GM19238 (cell line): ENCODE measurements around the gene RAPGEF6.
"Not testable (repeated sequence)": the region's sequence is repeated elsewhere in the genome, so short reads cannot be mapped to it uniquely, and the experiment has no call there.

ENCODE experiments used
- DNase-seq: peaks from one replicate; pipeline ENCODE4 v3.0.0; 2011; ENCODE audit warnings: low spot score; ENCODE audit not compliant: insufficient read length

RAPGEF6 gene

DNA sequence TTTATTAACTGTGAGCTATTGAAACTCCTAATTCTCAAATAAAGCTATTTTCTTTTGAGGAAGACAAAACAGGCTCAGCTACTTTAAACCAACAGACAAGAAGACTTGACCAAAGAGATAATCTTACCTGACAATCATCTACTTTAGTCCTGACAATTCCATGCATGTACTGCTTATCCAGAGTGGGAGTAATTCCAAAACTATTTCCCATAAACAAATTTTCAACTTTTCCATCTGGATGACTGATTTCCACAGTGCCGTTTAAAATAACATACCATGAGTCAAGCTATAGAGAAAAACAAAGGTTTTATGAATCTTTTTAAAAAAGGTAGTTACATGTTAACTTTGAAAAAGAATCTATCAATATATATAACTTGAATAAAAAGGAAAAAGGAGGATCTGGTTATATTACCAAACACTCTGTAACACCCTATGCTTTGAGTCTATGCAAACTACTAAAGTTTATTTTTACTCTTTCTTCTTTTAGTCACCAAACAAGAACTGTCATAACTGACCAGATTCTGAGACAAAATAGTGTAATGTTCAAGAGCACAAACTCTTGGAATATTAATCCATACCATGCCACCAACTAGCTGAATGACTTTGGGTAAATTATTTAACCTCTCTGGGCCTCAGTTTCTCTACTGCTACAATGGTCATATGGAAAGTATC, 129.7 kb downstream of the RAPGEF6 start:
- no peak for DNase-seq

DNA sequence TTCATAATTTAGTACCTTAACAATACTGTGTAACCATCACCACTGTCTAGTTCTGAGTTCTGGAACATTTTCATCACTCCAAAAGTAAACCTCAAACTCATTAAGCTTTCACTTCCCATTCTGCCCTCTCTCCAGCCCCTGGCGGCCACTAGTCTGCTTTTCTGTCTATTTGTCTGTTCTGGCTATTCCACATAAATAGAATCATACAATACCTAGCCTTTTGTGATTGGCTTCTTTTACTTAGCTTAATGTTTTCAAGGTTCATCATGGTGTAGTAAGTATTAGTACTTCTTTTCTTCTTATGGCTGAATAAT, 138.7 kb downstream of the RAPGEF6 start:
- peak; percentile 10 for DNase-seq

DNA sequence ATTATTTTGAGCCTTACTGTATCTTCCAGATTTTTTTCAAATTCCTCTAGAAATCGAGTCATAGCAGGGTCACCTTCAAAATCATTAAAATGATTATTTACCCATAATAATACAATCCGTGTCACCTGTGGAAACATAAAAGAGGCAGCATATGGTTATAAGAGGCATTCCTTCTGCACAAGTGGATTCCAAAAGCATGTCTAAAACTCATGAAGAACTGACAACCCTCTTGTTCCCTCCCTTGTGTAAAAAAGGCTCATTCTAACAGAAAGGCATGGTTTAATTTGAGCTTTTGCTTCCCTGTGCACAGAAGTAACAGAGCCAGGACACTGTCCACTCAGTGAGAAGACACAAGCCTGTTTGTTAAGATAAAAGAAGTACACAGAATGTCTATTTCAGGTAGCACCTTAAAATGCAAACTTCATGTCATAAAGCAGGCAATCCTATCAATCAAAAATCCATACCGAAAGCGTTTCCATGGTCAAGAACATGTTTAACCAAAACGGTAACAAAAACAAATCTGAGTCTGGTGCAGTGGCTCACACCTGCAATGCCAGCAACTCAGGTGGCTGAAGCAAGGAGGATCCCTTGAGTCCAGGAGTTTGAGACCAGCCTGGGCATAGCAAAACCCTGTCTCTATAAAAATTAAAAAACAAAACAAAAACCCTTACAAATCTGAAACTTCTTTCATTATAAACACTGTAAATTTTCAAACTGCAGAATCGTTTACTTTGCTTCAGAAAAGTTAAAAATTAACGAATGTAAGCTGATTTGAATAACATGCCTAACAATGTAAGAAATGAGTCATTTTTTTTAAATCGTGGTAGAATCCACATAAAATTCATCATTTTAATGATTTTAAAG, 139.3 kb downstream of the RAPGEF6 start:
- DNase-seq = no peak

DNA sequence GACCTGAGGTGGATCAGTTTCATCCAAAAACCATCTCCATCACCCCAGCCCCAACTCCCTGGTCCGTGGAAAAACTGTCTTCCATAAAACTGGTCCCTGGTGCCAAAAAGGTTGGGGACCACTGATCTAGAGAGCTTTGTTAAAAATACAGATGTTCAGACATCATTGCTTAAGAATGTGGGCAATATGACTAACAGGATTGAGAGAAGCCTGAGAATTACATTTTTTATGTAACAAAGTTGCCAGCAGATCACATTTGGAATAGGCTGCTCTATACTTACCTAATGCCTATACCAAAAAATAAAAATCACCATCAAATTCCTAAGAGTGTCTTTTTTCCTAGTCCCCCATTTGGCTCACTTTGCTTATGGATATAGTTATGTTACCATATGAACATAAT, 143.3 kb downstream of the RAPGEF6 start:
- no peak for DNase-seq

DNA sequence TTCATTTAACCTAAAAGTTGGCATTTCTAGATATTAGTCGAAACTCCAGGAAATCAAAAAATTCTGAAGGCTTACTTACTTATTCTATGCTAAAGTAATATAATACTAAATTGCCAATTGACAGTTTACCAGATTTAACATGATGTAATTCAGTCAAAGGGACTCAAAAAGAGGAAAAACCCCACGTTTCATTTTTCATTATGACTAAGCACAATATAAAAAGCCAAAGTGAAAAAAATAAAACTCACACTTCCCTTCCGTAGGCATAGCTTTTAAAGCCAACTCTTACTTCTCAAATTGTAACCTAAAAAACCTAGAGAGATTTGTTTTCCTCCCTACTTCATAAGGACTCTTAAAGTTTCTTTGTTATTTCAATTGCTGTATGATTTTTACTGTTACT, 146.6 kb downstream of the RAPGEF6 start:
- DNase-seq = peak; percentile 3

DNA sequence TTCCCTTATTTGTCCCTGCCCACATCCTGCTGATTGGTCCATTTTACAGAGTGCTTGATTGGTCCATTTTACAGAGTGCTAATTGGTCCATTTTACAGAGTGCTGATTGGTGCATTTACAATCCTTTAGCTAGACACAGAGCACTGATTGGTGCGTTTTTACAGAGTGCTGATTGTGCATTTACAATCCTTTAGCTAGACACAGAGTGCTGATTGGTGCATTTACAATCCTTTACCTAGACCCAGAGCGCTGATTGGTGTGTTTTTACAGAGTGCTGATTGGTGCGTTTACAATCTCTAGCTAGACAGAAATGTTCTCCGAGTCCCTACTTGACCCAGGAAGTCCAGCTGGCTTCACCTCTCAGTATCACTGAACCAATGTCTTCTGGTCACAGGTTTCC, 147.7 kb downstream of the RAPGEF6 start:
- not testable (repeated sequence) for DNase-seq

DNA sequence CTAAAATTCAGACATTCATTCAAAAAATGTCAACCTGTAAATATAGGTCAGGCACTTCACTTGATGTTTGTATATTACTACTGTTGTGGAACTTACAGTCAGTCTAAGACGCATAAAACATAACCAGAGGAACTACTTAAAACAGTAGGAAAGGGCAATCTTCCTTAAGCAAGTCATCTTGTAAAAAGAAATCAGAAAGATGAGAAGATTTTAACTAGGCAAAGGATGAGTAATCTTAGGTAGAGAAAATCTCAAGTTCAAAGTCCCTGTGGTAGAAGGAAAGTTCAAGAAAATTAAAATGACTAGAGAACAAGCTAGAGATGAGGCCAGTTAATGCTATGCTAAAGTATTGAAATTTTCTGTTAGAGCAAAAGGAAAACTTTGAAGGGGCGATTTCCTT, 152.4 kb downstream of the RAPGEF6 start:
- no peak for DNase-seq

DNA sequence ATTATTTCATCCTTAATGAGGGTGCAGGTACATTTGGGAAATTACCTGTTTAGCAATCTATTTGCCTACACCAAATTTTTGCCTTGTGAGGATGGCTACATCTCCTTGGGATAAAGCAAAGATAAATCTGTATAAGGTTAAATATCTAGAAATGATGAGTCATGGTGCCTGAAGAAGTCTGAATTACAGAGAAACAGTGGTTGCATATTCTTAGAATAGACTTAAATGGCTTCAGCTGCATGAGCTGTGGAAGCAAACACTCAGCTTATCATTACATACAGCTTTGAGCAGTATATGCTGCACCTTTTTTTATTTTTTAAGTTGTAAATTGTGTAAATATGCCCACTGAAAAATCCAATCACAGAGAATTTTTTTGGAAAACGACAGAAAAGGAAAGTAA, 153.5 kb downstream of the RAPGEF6 start:
- no peak for DNase-seq

DNA sequence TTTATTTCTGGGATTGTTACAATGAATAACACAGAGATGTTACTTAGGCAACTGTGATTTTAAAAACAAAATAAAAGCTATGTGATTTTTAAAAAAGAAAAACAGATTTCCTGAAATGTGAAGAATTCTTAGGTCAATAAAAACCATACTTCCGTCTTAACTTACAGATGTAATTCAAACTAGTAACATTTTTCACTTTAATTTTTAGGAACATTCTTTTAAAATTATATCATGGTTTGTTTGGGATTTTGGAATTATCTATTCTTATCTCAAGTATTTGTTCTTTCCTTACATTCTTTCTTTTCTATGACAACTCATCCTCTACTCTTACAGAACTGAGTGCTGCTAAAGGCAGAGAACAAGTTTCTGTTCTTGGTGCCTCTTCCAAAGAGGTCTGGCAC, 159.5 kb downstream of the RAPGEF6 start:
- no peak for DNase-seq

DNA sequence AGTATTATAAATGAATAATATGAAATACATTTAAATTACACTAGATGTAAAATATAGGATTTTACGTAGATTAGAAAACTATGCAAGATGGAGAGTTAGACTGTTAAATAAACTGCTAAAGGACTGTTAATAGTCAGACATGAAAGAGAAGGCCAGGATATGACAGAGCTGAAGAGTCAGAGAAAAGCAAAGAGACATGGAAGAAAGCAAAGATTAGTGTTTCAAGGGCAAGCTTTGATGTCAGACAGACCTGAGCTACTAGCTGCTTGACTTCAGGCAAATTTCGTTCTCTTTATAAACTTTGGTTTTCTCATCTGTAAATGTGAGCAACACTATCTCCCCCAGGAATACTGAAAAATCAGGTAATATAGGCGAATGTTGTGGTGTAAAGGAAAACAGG, 161.3 kb downstream of the RAPGEF6 start:
- no peak for DNase-seq

DNA sequence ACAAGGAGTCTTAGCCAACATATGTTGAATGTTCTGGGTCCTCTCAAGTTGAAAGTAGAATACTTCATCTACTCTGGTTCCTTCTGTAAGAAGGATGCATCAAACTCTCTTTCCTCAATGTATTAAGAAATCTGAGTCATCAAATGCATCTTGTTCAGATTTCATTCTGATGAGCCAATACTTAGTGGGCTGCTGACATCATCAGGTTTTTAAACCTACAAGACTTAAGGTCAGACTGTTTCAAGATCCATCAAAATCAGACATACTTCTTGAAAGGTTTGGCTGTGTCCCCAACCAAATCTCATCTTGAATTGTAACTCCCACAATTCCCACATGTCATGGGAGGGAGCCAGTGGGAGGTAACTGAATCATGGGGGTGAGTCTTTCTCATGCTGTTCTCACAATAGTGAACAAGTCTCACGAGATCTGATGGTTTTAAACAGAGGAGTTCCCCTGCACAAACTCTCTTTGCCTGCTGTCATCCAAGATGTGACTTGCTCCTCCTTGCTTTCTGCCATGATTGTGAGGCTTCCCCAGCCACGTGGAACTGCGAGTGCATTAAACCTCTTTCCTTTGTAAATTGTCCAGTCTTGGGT, 168.8 kb downstream of the RAPGEF6 start:
- DNase-seq = no peak

DNA sequence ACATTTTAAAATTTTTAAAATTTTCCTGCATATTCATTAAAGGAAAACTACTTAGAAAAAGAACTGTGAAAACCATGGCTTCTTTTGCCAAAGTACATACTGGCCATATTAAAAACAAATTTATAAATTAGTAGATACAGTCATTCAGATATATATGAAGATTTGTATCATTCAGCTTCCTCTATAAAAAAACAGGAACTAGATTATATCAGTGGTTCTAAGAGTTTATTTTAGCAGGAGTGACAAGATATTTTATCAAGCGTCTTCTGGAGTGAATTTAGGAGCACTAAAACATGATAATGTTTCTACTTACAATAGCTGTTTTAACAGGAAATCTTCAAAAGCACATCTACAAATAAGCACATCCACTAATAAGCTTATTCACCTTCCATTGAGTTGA, 171.4 kb downstream of the RAPGEF6 start:
- no peak for DNase-seq

DNA sequence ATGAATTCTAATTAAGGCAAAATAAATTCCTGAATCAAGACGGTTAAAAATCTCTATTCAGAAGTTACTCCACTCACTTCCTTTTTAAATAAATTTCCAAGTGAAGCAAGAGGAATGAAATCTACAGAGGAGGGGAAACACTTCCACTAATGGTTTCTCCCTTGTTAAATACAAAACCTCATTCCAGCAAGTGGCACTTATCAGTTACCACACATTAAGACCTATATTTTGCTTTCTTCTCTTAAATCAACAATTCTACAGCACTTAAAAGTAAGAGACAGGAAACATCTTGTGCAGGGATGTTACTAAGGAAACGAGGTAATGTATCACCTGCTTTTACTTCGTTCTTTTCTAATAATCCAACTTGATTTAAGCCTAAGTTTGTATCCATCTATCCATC, 172.6 kb downstream of the RAPGEF6 start:
- no peak for DNase-seq

DNA sequence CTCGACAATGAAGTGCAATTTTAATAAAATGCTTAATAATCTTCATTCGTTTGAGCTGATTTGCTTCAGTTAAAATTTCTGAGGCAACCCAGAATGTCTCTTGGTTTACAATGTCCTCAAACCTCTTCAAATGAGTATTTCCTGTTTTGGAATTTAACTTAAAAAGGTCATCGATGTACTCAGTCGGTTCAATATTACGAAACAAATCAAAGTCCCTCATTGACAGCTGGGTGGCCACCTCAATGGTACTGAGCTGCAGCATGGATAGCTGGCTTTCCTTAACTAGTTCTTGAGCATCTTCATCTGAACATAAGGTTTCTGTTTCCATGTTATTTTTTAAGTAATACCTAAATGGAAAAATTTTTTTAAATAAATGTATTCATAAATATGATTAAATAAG, 173.3 kb downstream of the RAPGEF6 start:
- DNase-seq = no peak

DNA sequence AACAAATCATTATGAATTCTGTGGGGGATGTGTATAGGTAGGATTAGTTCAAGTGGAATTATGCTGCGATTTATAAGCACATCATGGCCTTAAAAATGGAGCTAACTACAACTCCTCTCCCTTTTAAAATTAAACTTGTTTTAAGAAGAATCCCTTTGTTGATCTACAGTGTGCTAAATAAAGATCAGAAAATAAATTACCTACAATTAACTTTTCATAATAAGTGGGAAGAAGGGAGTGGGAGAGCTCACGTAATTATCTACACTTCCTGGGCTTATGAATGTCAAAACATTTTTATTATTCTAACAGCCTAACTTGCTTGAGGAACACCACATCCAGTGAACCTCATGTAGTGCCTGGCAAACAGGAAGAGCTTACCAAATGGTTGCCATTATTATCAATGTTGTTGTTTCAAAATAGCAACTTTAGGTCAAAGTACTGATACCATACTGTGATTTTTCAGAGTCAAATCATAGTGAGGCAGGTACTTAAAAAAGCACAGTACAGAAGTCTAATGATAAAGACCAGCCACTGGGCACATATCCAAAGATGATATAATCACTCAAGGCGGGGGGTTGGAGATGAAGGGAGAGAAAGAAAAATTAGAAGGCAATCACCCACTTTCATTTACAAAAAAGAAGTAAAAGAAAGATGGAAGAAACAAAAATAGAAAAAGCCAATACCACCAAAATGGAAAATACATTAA, 174.0 kb downstream of the RAPGEF6 start:
- DNase-seq = no peak

DNA sequence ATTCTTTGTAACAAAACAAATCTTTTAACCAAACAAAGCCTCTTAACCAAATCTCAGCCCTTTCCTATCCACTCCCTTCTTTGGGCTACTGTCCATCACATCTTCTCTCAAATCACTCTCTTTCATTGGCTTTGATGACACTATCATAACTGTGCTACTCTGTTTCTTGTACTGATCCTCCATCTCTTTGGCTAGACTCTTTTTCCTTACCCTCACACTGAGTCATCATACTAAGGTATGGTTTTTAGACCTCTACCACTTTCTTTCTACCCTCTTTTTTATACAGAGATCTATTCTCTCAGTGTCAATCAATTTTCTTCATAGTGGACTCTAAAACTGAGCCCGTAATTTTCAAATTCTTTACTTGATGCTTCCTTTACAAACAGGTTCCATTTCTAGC, 174.9 kb downstream of the RAPGEF6 start:
- no peak for DNase-seq

DNA sequence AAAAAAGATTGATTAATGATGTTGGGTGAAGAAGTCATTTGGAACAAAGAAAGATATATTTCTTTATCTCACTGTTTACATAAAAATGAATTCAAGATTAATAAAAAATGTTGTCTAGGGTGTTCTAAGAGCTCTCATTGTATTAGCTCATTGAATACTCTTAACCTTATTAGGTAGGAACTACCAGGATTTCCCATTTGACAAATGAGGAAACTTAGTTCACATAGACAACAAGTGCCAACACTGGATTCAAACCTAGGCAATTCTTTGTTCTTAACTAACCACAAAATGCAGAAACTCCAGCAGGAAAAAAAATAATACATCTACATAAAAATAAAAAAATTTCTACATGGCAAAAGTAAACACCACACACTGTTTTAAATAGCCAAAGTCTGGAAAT, 175.8 kb downstream of the RAPGEF6 start:
- DNase-seq = no peak

DNA sequence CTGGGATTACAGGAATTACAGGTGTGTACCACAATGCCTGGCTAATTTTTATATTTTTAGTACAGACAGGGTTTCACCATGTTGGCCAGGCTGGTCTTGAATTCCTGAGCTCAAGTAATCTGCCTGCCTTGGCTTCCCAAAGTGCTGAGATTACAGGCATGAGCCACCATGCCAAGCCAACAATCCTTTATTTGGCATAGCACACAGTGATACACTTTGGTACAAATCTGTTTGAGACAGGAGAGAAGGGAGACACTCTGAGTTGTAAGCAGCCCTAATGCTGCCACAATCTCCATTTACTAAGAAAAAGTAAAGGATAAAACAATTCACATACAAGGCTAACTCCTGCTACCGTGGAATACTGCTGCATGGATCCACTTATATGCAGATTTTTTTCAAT, 177.8 kb downstream of the RAPGEF6 start:
- DNase-seq = no peak

DNA sequence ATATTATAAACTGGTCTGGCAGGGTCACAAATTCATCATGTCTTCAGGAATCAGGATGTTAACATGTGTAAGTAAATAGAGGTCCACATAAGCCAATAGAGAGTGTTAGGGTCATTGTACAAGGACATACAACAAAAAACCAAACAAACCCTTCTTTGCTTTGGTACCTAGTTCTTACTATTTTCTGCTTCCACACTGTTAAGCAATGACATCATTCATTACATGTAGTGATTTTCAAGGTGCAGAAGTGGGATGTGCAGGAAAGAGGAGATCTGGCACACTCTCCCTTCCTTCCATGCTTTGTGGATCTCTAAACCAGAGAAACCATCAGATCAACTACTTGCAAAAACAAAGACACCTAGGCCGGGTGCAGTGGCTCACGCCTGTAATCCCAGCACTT, 184.1 kb downstream of the RAPGEF6 start:
- DNase-seq = no peak

DNA sequence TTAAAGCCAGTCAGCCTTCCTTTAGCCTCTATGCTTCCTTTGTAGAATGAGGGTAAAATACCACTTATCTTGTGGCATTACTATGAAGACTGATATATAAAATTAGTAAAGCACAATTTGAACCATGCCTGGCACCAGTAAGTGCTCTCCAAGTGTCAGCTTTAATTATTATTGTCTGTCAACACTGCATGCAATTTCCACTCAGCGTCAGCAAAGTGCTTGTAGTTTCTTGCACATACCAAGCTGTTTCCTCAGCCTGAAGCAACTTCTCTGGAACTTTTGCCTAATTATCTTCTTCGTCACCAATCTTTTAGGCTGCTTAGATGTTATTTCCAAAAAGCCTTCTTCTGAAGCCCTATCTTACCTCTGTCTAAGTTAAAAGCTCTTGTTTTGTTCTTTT, 193.8 kb downstream of the RAPGEF6 start:
- DNase-seq = no peak

DNA sequence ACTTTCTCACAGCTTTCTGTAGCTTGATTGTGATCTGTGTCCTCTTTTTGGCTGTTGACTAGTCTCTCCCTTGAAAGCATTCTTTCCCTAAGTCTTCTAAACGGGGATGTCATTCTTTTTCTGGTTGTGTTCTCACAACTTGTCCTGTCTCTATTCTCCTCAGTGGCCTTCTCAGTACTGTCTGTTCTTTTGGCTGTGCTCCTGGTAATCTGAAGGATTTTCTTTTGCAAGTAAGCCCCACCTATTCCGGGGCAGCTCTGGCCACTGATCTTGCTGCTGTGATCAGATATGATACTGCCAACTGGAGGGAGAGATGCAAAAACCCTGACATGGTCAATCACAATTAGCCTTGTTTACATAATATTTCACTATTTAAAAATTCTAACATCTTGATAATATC, 198.9 kb downstream of the RAPGEF6 start:
- no peak for DNase-seq

DNA sequence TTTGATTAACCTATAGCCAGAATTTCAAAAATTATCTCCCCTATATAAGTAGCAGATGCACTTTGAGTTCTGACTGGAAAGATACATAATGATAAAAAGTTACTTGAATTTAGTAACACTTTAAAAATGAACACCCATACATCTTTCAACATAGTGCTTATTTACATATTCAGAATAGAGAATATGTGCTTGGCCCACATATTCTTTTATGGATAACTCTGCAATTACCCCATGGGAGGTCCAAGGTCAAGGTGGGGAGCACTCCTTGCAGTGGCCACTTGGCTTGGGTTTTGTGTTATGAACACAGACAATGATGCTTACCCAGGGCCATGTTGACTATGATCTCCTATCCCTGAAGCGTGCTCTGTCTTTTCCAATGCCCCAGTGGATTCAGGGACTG, 201.9 kb downstream of the RAPGEF6 start:
- no peak for DNase-seq
